ENCODE data around the gene CEP83.

Gene CEP83, protein sequence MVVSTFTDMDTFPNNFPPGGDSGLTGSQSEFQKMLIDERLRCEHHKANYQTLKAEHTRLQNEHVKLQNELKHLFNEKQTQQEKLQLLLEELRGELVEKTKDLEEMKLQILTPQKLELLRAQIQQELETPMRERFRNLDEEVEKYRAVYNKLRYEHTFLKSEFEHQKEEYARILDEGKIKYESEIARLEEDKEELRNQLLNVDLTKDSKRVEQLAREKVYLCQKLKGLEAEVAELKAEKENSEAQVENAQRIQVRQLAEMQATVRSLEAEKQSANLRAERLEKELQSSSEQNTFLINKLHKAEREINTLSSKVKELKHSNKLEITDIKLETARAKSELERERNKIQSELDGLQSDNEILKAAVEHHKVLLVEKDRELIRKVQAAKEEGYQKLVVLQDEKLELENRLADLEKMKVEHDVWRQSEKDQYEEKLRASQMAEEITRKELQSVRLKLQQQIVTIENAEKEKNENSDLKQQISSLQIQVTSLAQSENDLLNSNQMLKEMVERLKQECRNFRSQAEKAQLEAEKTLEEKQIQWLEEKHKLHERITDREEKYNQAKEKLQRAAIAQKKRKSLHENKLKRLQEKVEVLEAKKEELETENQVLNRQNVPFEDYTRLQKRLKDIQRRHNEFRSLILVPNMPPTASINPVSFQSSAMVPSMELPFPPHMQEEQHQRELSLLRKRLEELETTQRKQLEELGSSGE

DNA sequence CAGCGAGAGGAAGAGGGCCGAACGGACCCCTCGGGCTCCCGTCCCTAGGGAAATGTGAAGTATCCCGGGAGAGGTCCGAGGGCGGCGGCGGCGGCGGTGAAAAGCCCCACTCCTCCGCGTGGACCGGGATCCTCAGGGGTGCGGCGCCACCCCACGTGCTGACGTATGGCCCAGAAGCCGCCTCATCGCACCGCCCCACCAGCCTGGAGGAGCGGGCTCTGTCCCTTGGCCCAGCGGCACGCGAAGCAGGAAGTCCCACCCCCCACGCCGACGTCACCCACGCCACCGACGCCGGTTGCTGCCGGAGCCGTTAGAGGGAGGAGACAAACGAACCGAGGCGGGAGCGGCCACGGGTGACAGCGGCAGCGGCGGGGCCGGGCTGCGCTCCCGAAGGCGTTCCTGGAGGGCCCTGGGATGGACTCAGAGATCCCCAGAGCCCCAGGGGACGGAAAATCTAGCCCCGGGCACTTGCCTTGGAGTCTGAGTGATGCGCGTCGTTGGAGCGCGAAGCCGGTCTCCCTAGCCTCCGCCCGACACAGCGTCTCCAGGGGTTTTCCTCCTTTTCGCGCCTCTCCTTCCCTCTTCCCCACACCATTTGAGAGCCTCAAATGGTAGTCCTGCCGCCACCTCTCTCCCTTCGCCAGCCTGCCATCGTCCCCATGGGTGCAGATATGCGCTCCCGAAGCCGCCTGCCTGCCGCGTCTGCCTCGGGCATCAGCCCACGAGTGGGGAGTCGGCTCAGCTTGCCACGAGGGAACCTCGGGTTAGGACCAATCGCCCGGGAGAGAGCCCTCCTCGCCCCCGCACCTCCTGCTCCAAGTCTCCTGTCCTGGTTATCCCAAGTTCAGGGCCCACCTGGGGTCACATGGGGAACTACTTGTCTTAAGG lies at the start of gene CEP83:
CEP83 (minus strand) TSS at position 140 of the 888 bp plus-strand sequence. CDS start 47,377 bp downstream, outside the sequence.
- H3K27me3 Mint-ChIP-seq, result peaks cover 2% of the 10 kb centered on the region
- peak within 1 kb of the TSS; percentile 92 for H3K27ac Mint-ChIP-seq
- H3K4me1 Mint-ChIP-seq, result peaks cover 35% of the 10 kb centered on the region
- H3K9me3 Mint-ChIP-seq, result peaks cover 5% of the 10 kb centered on the region
- peak within 1 kb of the TSS; percentile 86 for H3K4me3 Mint-ChIP-seq
- peaks cover 15% of the 10 kb centered on the region for H3K36me3 Mint-ChIP-seq

DNA sequence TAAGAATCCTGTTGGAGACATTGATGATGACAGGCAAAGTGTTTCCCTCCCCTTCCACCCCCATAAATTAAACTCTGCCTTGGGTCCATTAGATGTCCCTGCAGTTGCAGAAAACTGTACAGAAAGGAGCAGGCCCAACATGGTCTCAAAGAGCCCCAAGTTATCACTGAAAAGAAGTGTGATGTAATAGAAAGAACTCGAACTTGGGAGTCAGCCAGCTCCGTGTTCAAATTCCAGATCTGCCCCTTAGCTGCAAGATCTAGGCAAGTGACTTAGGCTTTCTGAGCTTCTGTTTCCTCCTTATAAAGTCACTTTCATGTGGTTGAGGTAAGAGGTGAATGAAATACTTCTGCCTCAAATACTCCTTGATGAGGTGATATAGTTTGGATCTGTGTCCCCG lies 49.6 kb upstream of the CEP83 start:
- H3K4me3 Mint-ChIP-seq, result no peak overlapping the region
- H3K9me3 Mint-ChIP-seq, result no peaks in the 10 kb centered on the region
- H3K36me3 Mint-ChIP-seq, result peaks cover 2% of the 10 kb centered on the region
- no peak overlapping the region for H3K27ac Mint-ChIP-seq
- H3K4me1 Mint-ChIP-seq, result no peaks in the 10 kb centered on the region
- no peaks in the 10 kb centered on the region for H3K27me3 Mint-ChIP-seq

DNA sequence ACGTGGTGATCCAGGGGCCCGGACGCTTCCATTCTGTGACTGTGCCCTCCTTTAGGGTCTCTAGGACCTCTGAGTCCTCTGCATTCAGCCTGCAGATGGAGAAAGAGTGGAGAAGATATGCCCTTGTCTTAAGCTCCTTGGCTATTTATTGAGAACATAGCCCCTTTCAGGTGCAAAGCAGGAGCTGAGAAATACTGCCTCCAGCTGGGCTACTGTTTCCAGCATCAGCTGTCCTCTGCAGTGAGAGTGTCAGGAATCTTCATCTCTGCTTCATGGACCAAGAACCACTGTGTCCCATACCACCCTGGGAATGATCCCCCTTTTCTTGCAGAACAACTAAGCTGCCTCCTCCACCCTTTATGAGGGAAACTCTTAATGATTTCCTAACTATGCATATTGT lies 47.8 kb upstream of the CEP83 start:
- Mint-ChIP-seq H3K27me3 (no peaks in the 10 kb centered on the region), H3K4me3 (no peak overlapping the region), H3K4me1 (no peaks in the 10 kb centered on the region), H3K27ac (no peak overlapping the region), H3K36me3 (peaks cover 2% of the 10 kb centered on the region), H3K9me3 (no peaks in the 10 kb centered on the region)

- no peak overlapping the region for H3K4me3 Mint-ChIP-seq
- no peaks in the 10 kb centered on the region for H3K27me3 Mint-ChIP-seq
- H3K36me3 Mint-ChIP-seq, result peaks cover 2% of the 10 kb centered on the region
- no peaks in the 10 kb centered on the region for H3K4me1 Mint-ChIP-seq
- no peak overlapping the region for H3K27ac Mint-ChIP-seq
- H3K9me3 Mint-ChIP-seq, result no peaks in the 10 kb centered on the region
Observed at GRCh38 chr12:94504386-94504785, 44.7 kb upstream of the CEP83 start.

- H3K4me3 Mint-ChIP-seq, result no peak overlapping the region
- peaks cover under 1% of the 10 kb centered on the region for H3K9me3 Mint-ChIP-seq
- H3K36me3 Mint-ChIP-seq, result peaks cover 2% of the 10 kb centered on the region
- H3K4me1 Mint-ChIP-seq, result no peaks in the 10 kb centered on the region
- no peaks in the 10 kb centered on the region for H3K27me3 Mint-ChIP-seq
- no peak overlapping the region for H3K27ac Mint-ChIP-seq
Observed at GRCh38 chr12:94503619-94504018, 44.0 kb upstream of the CEP83 start.

GRCh38 chr12:94500831-94501567 lies 41.3 kb upstream of the CEP83 start:
- Mint-ChIP-seq H3K4me1 (no peaks in the 10 kb centered on the region), H3K9me3 (peaks cover 4% of the 10 kb centered on the region), H3K4me3 (no peak overlapping the region), H3K27me3 (no peaks in the 10 kb centered on the region), H3K36me3 (peaks cover 4% of the 10 kb centered on the region), H3K27ac (no peak overlapping the region)

GRCh38 chr12:94498698-94499097 lies 39.0 kb upstream of the CEP83 start:
- Mint-ChIP-seq H3K27ac (no peak overlapping the region), H3K9me3 (peaks cover 4% of the 10 kb centered on the region), H3K4me3 (no peak overlapping the region), H3K36me3 (peaks cover 4% of the 10 kb centered on the region), H3K27me3 (no peaks in the 10 kb centered on the region), H3K4me1 (no peaks in the 10 kb centered on the region)

DNA sequence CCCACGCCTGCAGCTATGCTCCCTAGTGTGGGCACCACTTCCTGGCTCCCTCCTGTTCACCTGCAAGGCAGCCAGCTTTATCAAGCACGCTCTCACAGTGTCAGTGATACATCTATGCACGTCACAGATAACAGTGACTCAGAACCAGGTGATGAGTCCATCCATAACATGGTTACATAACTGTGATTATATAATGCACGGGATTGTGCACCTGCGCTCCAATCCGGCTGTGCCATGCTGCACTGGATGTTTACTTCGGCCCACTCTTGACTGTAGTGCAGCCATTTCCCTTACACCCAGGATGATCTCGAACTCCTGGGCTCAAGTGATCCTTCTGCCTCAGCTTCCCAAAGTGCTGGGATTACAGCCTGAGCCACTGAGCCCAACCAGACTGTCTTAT lies 38.4 kb upstream of the CEP83 start:
- Mint-ChIP-seq H3K27me3 (no peaks in the 10 kb centered on the region), H3K9me3 (peaks cover 4% of the 10 kb centered on the region), H3K36me3 (peaks cover 4% of the 10 kb centered on the region), H3K4me1 (no peaks in the 10 kb centered on the region), H3K27ac (no peak overlapping the region), H3K4me3 (no peak overlapping the region)

GRCh38 chr12:94495445-94496115 lies 35.9 kb upstream of the CEP83 start:
- H3K4me1 Mint-ChIP-seq, result no peaks in the 10 kb centered on the region
- H3K36me3 Mint-ChIP-seq, result peaks cover 4% of the 10 kb centered on the region
- H3K27me3 Mint-ChIP-seq, result no peaks in the 10 kb centered on the region
- H3K4me3 Mint-ChIP-seq, result no peak overlapping the region
- peaks cover 4% of the 10 kb centered on the region for H3K9me3 Mint-ChIP-seq
- H3K27ac Mint-ChIP-seq, result no peak overlapping the region

- Mint-ChIP-seq H3K4me1 (no peaks in the 10 kb centered on the region), H3K36me3 (no peaks in the 10 kb centered on the region), H3K9me3 (no peaks in the 10 kb centered on the region), H3K27me3 (no peaks in the 10 kb centered on the region), H3K4me3 (no peak overlapping the region), H3K27ac (no peak overlapping the region)
Observed at GRCh38 chr12:94491489-94491888, 31.8 kb upstream of the CEP83 start.

DNA sequence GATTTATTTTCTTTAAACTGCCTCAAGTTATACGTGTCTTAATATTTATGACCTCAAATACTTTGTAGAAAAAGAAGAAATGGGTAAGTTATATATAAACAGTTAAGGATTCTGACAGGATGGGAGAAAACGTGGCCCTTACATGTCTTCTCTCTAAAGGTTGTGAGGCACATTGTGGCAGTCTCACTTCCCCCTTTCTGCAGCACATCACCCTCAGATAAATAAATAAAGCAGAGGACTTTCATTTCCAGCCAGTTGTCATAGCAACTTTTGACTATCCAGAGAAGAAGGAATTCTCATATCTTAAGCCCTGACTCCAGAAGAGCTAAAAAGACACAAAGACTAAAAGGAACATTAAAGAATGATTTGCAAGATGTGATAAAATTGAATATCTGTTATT lies 28.8 kb upstream of the CEP83 start:
- H3K27ac Mint-ChIP-seq, result no peak overlapping the region
- no peak overlapping the region for H3K4me3 Mint-ChIP-seq
- H3K36me3 Mint-ChIP-seq, result no peaks in the 10 kb centered on the region
- no peaks in the 10 kb centered on the region for H3K9me3 Mint-ChIP-seq
- no peaks in the 10 kb centered on the region for H3K4me1 Mint-ChIP-seq
- H3K27me3 Mint-ChIP-seq, result peaks cover 1% of the 10 kb centered on the region

GRCh38 chr12:94481734-94482133 lies 22.1 kb upstream of the CEP83 start:
- H3K4me3 Mint-ChIP-seq, result no peak overlapping the region
- H3K27me3 Mint-ChIP-seq, result peaks cover 4% of the 10 kb centered on the region
- no peak overlapping the region for H3K27ac Mint-ChIP-seq
- H3K4me1 Mint-ChIP-seq, result no peaks in the 10 kb centered on the region
- H3K9me3 Mint-ChIP-seq, result no peaks in the 10 kb centered on the region
- no peaks in the 10 kb centered on the region for H3K36me3 Mint-ChIP-seq

GRCh38 chr12:94469522-94469921 lies 9.9 kb upstream of the CEP83 start:
- H3K4me3 Mint-ChIP-seq, result no peak overlapping the region
- no peaks in the 10 kb centered on the region for H3K4me1 Mint-ChIP-seq
- no peaks in the 10 kb centered on the region for H3K27me3 Mint-ChIP-seq
- no peak overlapping the region for H3K27ac Mint-ChIP-seq
- H3K36me3 Mint-ChIP-seq, result no peaks in the 10 kb centered on the region
- no peaks in the 10 kb centered on the region for H3K9me3 Mint-ChIP-seq

- Mint-ChIP-seq H3K9me3 (peaks cover 5% of the 10 kb centered on the region), H3K27ac (peak overlapping the region; percentile 33)
Observed at GRCh38 chr12:94460616-94460959, 921 bp upstream of the CEP83 start.

More at GRCh38 chr12:94460616-94460959, 921 bp upstream of the CEP83 start:
- H3K27me3 Mint-ChIP-seq, result peaks cover 2% of the 10 kb centered on the region
- peak overlapping the region; percentile 86 for H3K4me3 Mint-ChIP-seq
- H3K4me1 Mint-ChIP-seq, result peaks cover 30% of the 10 kb centered on the region
- peaks cover 15% of the 10 kb centered on the region for H3K36me3 Mint-ChIP-seq

Measured in activated naive CD4-positive, alpha-beta T cell treated with anti-CD3 and anti-CD28 coated beads, Interleukin-2, amount 50 U/mL, for 24 hours (primary cell).